HG03575 (cell line): ENCODE measurements around the gene ILF2.
A peak's percentile ranks its signal among the peaks of the same experiment; 100 is the strongest.
"Not testable (repeated sequence)": the region's sequence is repeated elsewhere in the genome, so short reads cannot be mapped to it uniquely, and the experiment has no call there.

Experiments
- ATAC-seq: cut with Tn5 transposase; IDR thresholded peaks from one replicate; pipeline ENCODE4 v1.9.1; 2021; ENCODE audit not compliant: unreplicated experiment, insufficient number of reproducible peaks, low FRiP score; ENCODE audit errors: extremely low read depth

ILF2 gene

DNA sequence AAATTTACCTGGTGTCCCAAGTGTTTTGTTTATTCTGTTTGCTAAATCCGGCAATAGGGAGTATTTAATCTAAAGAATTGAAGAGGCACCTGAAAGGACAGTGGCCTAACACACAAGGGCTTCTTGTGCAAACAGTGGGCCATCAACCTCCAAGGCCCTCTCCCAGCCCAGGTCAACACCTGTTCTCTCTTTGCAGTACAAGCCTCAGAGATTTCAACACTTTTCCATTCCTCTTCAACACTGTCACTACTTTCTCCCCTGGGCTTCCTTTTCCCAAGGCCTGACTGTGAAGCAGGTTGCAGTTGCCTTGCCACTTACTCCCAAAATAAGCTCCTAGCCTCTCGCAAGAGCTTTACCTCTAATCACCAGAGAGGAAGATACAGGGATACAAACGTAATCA, 15.5 kb downstream of the ILF2 start:
- no peak for ATAC-seq

DNA sequence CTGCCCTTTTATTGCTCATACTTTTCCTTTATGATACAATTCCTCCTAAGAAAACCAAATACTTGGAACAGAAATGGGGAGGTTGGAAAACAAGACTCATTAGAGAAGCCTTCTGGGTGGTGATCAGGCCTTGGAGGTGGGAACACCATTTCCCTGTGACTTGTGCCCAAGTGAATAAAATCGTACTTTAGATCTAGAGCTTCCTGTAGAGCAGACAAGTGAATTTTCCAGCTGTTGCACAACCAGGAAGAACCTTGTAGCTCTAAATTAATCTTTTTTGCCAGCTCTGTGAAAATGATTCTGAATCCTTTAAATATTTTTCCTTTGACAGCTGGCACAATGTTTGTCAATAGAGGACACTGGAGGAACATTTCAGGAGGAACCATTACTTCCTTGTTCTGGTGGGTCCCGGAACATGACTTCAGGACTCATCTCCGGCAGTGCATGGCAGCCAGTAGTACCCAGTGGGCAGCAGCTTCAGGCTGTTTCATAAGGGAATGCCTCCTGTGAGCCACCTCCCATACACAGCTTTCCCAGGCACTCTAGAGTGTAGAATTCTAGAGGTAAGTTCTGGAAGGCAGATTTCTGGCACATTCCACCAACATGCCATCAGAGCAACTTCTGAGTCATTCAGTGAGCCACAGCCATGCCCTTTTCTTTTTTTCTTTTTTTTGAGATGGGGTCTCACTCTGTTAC, 17.8 kb downstream of the ILF2 start:
- ATAC-seq: no peak

DNA sequence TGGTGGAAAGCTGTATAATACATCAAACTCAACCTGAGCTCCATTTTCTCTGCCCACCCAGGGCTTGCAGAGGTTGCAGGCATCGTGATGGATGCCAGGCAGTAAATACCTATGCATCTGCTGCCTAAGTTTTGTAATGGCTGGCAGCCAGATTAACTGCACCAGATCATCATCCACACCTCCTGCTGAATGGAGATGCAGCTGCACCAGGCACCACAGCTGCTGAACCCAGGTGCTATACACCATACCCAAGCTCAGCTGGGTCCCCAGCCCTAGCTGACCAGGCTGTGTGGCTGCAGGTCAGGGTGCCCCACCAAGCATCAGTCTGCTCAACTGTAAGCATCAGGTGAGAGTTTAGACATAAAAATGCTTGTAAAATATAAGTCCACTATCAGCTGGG, 19.0 kb downstream of the ILF2 start:
- no peak for ATAC-seq

DNA sequence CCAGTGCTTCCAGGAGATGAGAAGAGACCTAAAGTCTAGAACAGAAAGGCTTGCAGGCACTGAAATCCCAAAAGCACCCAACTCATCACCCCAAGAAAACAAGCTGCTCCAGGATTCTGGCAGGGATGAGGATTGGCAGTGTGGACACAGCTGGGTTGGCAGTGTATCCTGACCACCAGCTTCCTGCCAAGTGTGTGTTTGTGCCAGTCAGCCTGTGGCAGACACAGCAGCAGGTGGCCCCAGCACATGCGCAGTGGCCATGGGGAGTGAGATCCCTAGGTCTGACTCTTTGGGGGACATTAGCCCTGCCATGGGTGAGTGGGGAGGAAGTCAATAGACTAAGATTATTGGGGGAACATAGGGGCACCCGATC, 20.9 kb downstream of the ILF2 start:
- ATAC-seq: no peak

DNA sequence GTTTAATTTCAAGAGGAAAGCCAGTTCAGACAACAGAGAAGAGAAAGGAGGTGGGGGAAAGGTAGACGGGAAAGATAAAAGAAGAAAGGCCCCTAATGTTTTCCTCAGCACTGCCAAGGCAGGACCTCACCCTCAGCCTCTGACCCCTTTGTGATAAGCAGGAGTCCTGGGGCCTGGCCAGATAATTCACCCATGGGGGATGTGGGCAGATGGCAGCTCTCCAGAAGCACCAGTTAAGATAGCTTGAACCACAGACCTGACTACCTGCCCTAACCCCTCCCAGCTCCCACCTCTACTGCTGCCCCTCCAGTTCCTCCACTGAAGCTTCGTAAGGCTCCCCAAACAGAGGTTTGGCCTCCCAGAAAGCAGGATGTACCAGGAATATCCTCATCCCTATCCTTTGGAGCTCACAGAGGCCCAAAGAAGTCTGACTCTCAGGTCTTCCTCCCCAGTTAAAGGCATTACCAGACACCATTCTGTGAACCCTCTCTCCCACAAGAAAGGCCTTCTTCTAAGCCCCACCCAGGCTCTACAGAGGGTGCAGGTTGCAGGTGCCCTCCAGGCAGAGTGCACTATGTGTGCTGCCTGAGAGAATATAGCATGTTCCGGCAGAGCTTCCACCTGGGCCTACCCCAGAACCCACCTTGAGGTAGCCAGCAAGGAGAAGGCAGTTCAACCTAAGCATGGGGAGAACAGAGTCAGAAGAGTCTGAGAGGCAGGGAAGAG, 21.5 kb downstream of the ILF2 start:
- ATAC-seq: no peak

DNA sequence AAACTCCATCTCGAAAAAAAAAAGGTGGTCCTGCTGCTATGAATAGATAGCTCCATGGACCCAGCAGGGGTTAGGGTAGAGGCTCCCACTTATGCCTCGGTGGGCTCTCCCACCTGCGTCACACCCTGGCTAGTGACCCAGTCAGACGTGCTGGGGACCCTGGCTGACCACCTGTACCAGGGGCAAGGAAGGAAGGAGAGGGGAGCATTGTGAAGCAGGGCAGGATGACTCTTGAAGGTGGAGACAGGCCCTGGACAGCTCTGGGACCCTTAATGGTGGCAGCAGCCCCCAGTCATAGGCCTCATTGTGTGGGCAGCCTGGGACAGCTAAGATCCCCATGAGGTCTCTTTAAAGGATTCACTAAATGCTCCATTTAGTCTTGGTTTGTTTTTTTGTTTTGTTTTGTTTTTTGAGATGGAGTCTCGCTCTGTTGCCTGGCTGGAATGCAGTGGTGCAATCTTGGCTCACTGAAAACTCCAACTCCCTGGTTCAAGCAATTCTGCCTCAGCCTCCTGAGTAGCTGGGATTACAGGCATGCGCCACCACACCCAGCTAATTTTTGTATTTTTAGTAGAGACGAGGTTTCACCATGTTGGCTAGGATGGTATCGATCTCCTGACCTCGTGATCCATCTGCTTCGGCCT, 22.7 kb downstream of the ILF2 start:
- no peak for ATAC-seq

DNA sequence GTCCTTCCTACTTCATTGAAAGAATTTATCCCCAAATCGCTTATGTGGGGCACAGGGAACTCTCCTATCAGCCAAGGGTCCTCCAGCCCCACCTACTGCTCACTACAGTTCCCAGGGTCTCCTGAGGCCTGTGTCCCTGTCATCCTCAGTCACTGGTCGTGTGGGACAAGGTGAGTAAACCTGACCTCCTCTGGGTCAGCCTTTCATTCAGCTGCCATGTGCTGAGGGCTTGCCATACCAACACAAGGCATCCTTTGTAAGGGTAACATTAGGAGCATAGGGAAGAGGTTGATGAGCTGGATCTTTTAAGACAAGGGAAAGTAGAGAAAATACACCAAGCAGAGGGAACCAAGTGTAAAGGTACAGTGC, 23.5 kb downstream of the ILF2 start:
- ATAC-seq: no peak

DNA sequence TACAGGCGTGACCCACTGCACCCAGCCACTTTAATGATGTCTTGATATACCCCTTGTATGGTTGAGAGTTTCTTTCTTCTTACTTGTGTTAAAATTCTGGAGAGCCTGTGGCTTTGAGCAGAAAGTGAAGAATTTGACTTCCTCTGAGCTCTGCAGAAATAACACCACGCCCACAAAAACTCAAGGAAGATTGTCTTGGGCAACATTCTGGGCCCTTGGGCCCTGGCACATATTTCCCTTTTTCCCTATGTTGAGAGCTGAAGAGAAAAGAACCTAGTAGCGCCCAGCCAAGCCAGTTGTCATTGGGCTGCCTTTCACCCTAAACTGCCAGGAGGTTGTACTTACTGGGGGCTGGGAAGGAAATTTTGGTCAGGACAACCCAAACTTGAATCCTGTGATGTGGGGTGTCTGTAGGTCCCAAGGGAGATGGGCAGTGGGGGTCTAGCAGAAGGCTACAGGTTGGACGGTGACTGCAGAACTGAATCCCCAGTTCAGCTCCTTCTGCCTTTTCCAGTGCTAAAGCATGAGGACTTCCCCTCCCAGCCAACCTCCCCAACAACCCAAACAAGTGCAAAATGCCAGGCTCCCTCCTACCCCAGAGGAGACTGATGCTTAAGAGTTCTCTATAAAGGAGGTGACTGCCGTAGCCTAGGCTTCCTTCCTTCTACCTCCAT, 24.0 kb downstream of the ILF2 start:
- ATAC-seq: no peak

DNA sequence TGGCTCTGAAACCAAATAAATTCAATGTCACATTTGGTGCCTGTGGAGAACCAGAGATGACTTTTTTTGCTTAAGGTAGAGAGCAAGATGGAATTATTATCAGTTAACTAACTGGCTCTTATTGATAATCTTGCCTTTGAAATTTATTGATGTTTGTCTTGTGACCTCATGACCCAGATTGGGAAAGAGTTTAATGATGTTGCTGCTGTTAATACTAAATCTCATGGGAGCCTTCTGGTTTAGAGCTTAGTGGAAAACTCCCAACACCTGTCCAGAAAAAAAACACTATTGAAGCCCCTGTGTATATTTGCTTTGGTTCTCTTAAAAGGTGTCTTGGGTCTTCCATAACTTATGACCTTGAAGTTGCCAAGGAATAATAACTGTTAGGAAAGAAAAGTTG, 27.0 kb downstream of the ILF2 start:
- no peak for ATAC-seq

DNA sequence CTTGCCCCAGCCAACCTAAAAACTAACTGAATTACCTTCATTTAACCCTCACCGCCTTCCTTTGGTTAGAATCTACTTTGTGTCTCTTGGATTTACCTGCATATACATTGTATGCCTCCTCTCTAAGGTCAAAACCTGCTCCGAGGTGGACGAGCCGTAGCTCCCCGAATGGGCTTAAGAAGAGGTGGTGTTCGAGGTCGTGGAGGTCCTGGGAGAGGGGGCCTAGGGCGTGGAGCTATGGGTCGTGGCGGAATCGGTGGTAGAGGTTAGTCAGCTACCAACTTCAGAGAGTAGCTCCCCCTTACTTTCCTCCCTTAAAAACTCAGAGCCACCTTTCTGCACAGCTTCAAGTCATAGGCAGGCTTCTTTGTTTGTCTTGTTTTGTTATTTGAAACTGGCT, 27.7 kb downstream of the ILF2 start:
- ATAC-seq: no peak

DNA sequence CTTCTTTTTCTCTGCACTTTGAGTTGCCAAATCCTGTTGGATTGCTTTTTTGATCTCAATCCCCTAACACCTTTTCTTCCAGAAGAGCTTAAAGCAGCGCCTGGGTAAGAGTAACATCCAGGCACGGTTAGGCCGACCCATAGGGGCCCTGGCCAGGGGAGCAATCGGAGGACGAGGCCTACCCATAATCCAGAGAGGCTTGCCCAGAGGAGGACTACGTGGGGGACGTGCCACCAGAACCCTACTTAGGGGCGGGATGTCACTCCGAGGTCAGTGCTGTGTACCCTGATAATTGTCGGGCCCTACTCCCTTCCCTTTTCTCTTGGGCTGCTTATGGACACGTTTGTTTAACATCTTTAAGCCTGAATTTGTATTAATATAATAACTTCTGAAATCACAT, 28.6 kb downstream of the ILF2 start:
- ATAC-seq: no peak

DNA sequence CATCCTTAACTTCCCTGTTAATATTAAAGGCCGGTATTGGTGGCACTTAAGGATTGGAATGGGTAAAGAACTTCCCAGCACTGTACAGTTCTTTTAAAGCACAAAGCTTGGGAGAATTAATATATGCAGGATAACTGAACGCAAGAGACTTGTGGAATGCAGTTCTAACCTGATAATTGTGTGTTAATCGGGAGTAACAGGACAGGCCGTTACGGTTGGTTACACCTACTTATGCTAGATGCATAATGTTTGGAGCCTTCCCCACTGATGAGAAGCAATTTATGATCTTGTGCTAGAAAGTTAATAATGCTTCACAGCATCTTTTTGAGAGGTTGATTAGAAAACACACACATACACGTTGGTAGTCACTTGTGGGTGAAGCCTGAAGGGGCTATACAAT, 29.9 kb downstream of the ILF2 start:
- ATAC-seq: no peak

DNA sequence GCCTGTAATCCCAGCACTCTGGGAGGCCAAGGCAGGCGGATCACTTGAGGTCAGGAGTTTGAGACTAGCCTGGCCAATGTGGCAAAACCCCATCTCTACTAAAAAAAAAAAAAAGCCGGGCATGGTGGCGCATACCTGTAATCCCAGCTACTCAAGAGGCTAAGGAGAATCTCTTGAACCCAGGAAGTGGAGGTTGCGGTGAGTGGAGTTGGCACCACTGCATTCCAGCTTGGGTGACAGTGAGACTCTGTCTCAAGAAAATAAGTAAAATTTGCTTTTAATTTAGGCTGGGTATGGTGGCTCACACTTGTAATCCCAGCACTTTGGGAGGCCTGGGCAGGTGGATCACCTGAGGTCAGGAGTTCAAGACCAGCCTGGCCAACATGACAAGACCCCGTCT, 30.6 kb downstream of the ILF2 start:
- not testable (repeated sequence) for ATAC-seq

DNA sequence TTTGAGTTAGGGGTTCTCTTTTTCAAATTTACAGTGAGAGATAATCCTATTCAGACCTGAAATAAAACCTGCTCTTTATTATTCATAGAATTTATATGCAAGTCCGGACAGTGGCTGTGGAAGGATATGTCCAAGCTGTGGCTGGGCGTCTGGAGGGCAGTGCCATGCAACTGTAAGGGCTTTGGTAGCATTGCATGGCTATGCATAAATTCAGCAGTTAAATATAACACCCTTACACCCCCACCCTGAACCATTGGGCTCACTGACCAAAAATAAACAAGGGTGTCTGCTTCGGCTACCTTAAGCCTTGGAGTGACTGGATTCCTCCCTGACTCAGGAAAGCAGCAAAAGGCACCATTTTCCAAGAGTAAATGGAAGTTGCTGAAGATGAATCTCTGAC, 31.5 kb downstream of the ILF2 start:
- ATAC-seq: no peak

DNA sequence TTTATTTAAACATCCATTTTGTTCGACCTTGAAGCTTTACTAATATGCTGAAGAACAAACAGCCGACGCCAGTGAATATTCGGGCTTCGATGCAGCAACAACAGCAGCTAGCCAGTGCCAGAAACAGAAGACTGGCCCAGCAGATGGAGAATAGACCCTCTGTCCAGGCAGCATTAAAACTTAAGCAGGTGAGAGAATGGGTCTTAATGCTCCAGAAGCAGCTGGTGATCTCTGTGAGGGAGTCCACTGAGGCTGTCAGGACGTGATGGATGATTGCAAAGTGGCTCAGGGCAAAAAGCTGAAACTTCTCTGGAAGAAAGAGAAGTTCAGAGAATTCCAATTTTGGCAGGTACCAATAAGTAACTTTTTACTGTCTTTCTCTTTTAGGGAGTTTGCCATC, 32.5 kb downstream of the ILF2 start:
- no peak for ATAC-seq

DNA sequence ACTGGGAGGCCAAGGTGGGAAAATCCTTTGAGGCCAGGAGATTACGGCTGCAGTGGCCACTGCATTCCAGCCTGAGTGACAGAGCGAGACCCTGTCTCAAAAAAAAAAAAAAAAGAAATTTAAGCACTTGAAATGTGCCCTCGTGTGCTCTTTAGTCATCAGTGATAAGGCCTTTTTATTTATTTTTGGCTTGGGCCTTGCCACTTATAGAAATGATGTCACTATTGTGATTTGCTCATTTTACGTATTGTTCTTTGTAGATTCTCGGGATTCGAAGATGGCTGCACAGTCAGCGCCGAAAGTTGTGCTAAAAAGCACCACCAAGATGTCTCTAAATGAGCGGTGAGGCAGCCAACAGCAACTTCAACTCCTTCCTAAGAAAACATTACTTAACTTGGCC, 34.5 kb downstream of the ILF2 start:
- no peak for ATAC-seq

DNA sequence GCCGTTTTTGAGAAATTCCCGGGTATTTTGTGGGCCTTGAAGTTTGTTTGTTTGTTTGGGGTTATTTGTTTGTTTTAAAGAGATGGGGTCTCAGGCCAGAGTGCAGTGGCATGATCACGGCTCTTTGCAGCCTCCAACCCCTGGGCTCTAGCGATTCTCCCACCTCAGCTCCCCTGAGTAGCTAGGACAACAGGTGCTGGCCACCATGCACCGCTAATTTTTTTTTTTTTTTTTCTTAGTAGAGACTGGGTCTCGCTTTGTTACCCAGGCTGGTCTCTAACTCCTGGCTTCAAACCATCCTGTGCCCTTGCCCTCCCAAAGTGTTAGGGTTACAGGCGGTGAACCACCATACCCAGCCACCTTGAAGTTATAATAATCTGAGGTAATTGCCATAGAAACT, 34.9 kb downstream of the ILF2 start:
- no peak for ATAC-seq

DNA sequence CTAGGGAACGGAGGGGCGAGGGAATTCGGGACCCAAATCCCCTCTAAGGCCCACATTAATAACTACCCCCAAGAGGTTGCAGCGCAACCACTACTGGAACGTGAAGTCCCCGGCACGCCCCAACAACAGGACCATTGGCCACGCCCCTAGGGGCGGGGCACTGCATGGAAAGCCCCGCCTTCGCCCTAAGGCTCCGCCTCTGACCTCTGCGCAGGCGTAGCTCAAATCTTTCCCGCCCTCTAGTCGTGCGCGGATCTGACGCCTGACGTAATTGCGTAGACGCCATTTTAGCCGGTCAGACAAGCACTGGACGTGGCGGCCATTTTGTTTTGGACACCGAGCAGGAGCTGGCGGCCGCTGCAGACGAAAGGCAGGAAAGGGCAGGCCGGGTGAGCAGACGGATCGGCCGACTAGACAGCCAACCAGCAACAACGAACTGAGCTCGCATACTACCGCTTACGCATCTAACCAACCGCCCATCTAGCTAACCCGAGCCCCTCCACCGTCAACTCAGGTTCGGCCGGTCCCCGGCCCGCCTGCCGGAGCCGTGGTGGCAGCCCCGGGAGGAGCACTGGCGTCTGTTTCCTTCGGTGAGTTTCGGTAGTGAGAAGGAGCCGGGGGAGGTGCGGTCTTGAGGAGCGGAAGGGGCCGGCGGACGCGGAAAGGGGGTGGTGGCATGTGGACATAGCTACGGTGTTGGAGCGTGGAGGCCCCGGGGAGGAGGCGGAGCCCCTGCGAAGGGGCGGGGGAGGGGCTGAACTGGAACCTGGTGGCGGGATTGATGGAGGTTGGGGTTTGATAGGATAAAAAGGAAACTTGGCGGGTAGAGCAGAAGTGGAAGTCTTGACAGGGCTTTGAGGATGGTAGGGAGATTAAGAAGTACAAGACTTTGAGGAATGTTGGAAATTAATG, 36.8 kb downstream of the ILF2 start, which contains the start of gene CHTOP:
Gene CHTOP (plus strand): TSS at position 313 of the 912 bp plus-strand sequence. CDS start 2,523 bp downstream, outside the sequence.
- peak; percentile 73 for ATAC-seq
